ENCODE measurements around the gene PYGB. TPM values are rescaled to one million over a fixed set of nuclear protein-coding genes. Genes with fewer than 3 reads are reported as not detected.

Gene PYGB
- total RNA-seq, 1 donor = 194 TPM

GRCh38 chr20:25269057-25269832 is 21.4 kb downstream of the PYGB start:
- DNase-seq (ENCODE audit: insufficient read length, low spot score, missing footprints) = peak; percentile 38
- Histone ChIP-seq H3K4me1 (ENCODE audit: insufficient read depth, low read length) (no peaks in the 10 kb centered on the region), H4K20me1 (ENCODE audit: insufficient read depth, low read length) (peaks cover 4% of the 10 kb centered on the region), H2AFZ (ENCODE audit: low read length) (no peak overlapping the region), H3K4me2 (ENCODE audit: insufficient read depth, low read length) (no peak overlapping the region), H3K27me3 (ENCODE audit: insufficient read depth, low read length) (no peaks in the 10 kb centered on the region), H3K27ac (ENCODE audit: low read depth, low read length) (no peak overlapping the region), H3K36me3 (ENCODE audit: insufficient read depth, low read length) (peaks cover 50% of the 10 kb centered on the region), H3K9me3 (ENCODE audit: low read depth, low read length) (no peaks in the 10 kb centered on the region), H3K79me2 (ENCODE audit: insufficient read depth, low read length) (peaks cover 44% of the 10 kb centered on the region), H3K4me3 (ENCODE audit: insufficient read depth, low read length) (no peak overlapping the region)
- TF ChIP-seq, protein P1, sequence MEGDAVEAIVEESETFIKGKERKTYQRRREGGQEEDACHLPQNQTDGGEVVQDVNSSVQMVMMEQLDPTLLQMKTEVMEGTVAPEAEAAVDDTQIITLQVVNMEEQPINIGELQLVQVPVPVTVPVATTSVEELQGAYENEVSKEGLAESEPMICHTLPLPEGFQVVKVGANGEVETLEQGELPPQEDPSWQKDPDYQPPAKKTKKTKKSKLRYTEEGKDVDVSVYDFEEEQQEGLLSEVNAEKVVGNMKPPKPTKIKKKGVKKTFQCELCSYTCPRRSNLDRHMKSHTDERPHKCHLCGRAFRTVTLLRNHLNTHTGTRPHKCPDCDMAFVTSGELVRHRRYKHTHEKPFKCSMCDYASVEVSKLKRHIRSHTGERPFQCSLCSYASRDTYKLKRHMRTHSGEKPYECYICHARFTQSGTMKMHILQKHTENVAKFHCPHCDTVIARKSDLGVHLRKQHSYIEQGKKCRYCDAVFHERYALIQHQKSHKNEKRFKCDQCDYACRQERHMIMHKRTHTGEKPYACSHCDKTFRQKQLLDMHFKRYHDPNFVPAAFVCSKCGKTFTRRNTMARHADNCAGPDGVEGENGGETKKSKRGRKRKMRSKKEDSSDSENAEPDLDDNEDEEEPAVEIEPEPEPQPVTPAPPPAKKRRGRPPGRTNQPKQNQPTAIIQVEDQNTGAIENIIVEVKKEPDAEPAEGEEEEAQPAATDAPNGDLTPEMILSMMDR (IDR thresholded peaks at IDR 0.05; ENCODE audit: extremely low read depth, low read depth, low read length) = no peak

DNA sequence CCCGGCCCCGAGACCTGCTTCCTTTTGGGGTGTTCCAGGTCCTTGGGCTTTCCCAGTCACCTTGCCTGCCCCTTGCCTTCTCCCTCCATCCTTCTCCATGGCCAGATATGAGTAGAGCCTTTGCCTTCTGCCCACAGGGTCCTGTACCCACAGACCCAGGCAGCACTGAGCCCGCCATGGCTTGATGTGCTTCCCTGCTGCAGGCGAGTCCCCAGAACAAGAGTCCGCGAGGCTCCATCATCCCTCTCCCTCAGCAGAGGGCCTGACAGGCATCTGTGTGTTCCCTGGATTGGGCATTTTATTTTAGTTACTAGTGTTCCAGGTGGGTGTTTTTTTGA is 21.9 kb downstream of the PYGB start:
- Histone ChIP-seq H3K27ac (ENCODE audit: low read depth, low read length) (no peak overlapping the region), H3K9me3 (ENCODE audit: low read depth, low read length) (no peaks in the 10 kb centered on the region), H3K4me3 (ENCODE audit: insufficient read depth, low read length) (no peak overlapping the region), H3K4me2 (ENCODE audit: insufficient read depth, low read length) (no peak overlapping the region), H3K27me3 (ENCODE audit: insufficient read depth, low read length) (no peaks in the 10 kb centered on the region), H4K20me1 (ENCODE audit: insufficient read depth, low read length) (peaks cover 4% of the 10 kb centered on the region), H2AFZ (ENCODE audit: low read length) (no peak overlapping the region), H3K4me1 (ENCODE audit: insufficient read depth, low read length) (no peaks in the 10 kb centered on the region), H3K79me2 (ENCODE audit: insufficient read depth, low read length) (peaks cover 43% of the 10 kb centered on the region), H3K36me3 (ENCODE audit: insufficient read depth, low read length) (peaks cover 56% of the 10 kb centered on the region)
- DNase-seq (ENCODE audit: insufficient read length, low spot score, missing footprints) = peak; percentile 26
- TF ChIP-seq, protein P1 (IDR thresholded peaks at IDR 0.05; ENCODE audit: extremely low read depth, low read depth, low read length) = no peak

GRCh38 chr20:25270829-25271251 is 23.0 kb downstream of the PYGB start:
- no peaks in the 10 kb centered on the region for H3K4me1 ChIP-seq (ENCODE audit: insufficient read depth, low read length)
- peaks cover 45% of the 10 kb centered on the region for H3K79me2 ChIP-seq (ENCODE audit: insufficient read depth, low read length)
- H4K20me1 ChIP-seq (ENCODE audit: insufficient read depth, low read length) = peaks cover 7% of the 10 kb centered on the region
- no peak overlapping the region for H3K4me3 ChIP-seq (ENCODE audit: insufficient read depth, low read length)
- no peaks in the 10 kb centered on the region for H3K9me3 ChIP-seq (ENCODE audit: low read depth, low read length)
- H3K36me3 ChIP-seq (ENCODE audit: insufficient read depth, low read length) = peaks cover 66% of the 10 kb centered on the region
- peak; percentile 56 for DNase-seq (ENCODE audit: insufficient read length, low spot score, missing footprints)
- no peak overlapping the region for H3K27ac ChIP-seq (ENCODE audit: low read depth, low read length)
- TF ChIP-seq, protein P1 (IDR thresholded peaks at IDR 0.05; ENCODE audit: extremely low read depth, low read depth, low read length) = no peak
- H2AFZ ChIP-seq (ENCODE audit: low read length) = no peak overlapping the region
- no peak overlapping the region for H3K4me2 ChIP-seq (ENCODE audit: insufficient read depth, low read length)
- no peaks in the 10 kb centered on the region for H3K27me3 ChIP-seq (ENCODE audit: insufficient read depth, low read length)

DNA sequence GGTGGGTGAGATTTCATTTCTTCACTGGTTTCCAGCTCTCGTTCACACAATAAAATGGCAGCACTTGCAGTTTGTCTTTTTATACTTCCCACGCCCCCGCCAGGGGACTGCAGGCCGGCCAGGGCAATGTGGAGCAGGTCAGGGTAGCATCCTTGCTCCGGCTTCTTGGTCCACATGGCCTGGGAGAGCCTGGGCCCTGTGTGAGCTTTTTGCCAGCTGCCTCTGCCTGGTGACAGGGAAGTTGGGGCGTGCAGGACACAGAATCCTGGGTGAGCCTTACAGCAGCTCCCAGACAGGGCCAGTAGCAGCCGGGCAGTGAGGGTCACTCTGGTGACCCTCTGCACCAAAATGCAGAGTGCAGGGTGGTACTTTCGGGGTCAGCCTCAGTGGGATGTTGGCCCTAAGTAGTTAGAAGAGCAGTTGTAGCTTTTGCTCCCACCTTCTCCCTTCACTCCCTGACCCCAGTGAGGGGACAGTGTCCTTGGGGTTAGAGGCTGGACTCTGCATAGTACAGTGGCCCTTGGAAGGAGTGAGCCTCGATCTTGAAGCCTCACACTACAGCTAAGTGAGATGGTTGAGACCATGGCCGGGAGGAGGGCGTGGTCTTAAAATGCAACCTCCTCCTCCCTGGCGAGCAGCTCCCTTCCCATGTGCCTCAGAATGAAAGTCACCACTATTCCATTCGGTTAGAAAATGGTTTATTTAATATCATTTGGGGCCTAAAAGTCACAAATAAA is 23.8 kb downstream of the PYGB start:
- Histone ChIP-seq H3K79me2 (ENCODE audit: insufficient read depth, low read length) (peaks cover 43% of the 10 kb centered on the region), H2AFZ (ENCODE audit: low read length) (no peak overlapping the region), H3K4me2 (ENCODE audit: insufficient read depth, low read length) (no peak overlapping the region), H3K4me1 (ENCODE audit: insufficient read depth, low read length) (no peaks in the 10 kb centered on the region), H3K27me3 (ENCODE audit: insufficient read depth, low read length) (no peaks in the 10 kb centered on the region), H3K27ac (ENCODE audit: low read depth, low read length) (no peak overlapping the region), H3K4me3 (ENCODE audit: insufficient read depth, low read length) (no peak overlapping the region), H4K20me1 (ENCODE audit: insufficient read depth, low read length) (peaks cover 9% of the 10 kb centered on the region), H3K36me3 (ENCODE audit: insufficient read depth, low read length) (peaks cover 69% of the 10 kb centered on the region), H3K9me3 (ENCODE audit: low read depth, low read length) (no peaks in the 10 kb centered on the region)
- TF ChIP-seq, protein P1 (IDR thresholded peaks at IDR 0.05; ENCODE audit: extremely low read depth, low read depth, low read length) = no peak
- DNase-seq (ENCODE audit: insufficient read length, low spot score, missing footprints) = peak; percentile 63
